AG04449 (cell line): Measurements from ENCODE around the gene TP53AIP1.

ENCODE experiments used
- CTCF ChIA-PET: fragments of 350-600 bp; formaldehyde crosslinking; extraction: SDS; loops from one replicate; lab custom pipeline; 2021; ENCODE audit warnings: antibody characterized with exemption; lab: Yijun Ruan, JAX
- POLR2A ChIA-PET: fragments of 400-600, 350-600 bp; formaldehyde crosslinking; extraction: SDS; loops from one replicate; lab custom pipeline; 2020; ENCODE audit warnings: antibody characterized with exemption, inconsistent platforms; lab: Yijun Ruan, JAX
- DNase-seq: peaks from one replicate; pipeline ENCODE4 v3.0.0-alpha.2; 2010; ENCODE audit warnings: low read depth, low spot score
- H3K4me3 ChIP-seq: 2 replicates; pipeline ENCODE4 v1.5.1; 2011; ENCODE audit warnings: low read depth, mild to moderate bottlenecking, control low read depth, low read length
- CTCF ChIP-seq: IDR thresholded peaks from one replicate; pipeline ENCODE4 v1.5.1; 2011; ENCODE audit warnings: mild to moderate bottlenecking, moderate library complexity, low read length, control low read depth, inconsistent platforms; ENCODE audit not compliant: insufficient read depth; ENCODE audit errors: missing control alignments

Gene TP53AIP1

GRCh38 chr11:128970598-128971190 is 28.0 kb upstream of the TP53AIP1 start:
- ChIA-PET CTCF (interaction anchor here (1.3 to 1.8 kb wide), 3 partner anchors 14 to 86 kb away, joined by 3 to 6 read pairs (median 5); no protein-coding TSS in a partner anchor), POLR2A (no interaction called here)
- no peak overlapping the region for H3K4me3 ChIP-seq
- no peak for DNase-seq
- TF ChIP-seq CTCF, result no peak

GRCh38 chr11:128968916-128969315 is 26.2 kb upstream of the TP53AIP1 start:
- POLR2A ChIA-PET, result no interaction called here
- TF ChIP-seq CTCF, result no peak
- H3K4me3 ChIP-seq, result no peak overlapping the region
- DNase-seq, result no peak
- CTCF ChIA-PET, result interaction anchor here (2.0 kb wide), 1 partner anchor 12 kb away, joined by 6 read pairs; no protein-coding TSS in a partner anchor

GRCh38 chr11:128967578-128967977 is 24.9 kb upstream of the TP53AIP1 start:
- no peak overlapping the region for H3K4me3 ChIP-seq
- POLR2A ChIA-PET, result interaction anchor here (0.6 kb wide), 1 partner anchor 830 kb away, joined by 3 read pairs; no protein-coding TSS in a partner anchor
- CTCF ChIA-PET, result interaction anchor here (1.6 to 2.0 kb wide), 2 partner anchors 11 to 83 kb away, joined by 6 to 7 read pairs; no protein-coding TSS in a partner anchor
- no peak for TF ChIP-seq CTCF
- no peak for DNase-seq

- no peak for TF ChIP-seq CTCF
- CTCF ChIA-PET, result interaction anchor here (1.5 to 1.6 kb wide), 2 partner anchors 9 kb away, joined by 4 to 6 read pairs; no protein-coding TSS in a partner anchor
- DNase-seq, result no peak
Measured at GRCh38 chr11:128965485-128965884, 22.8 kb upstream of the TP53AIP1 start.

GRCh38 chr11:128964463-128964930 is 21.8 kb upstream of the TP53AIP1 start:
- no peak for TF ChIP-seq CTCF
- H3K4me3 ChIP-seq, result no peak overlapping the region
- ChIA-PET CTCF (interaction anchor here (0.6 to 1.6 kb wide), 3 partner anchors 10 to 80 kb away, joined by 3 to 7 read pairs (median 4); no protein-coding TSS in a partner anchor), POLR2A (no interaction called here)
- DNase-seq, result no peak

More at GRCh38 chr11:128965485-128965884, 22.8 kb upstream of the TP53AIP1 start:
- no peak overlapping the region for H3K4me3 ChIP-seq
- POLR2A ChIA-PET, result no interaction called here

GRCh38 chr11:128963744-128964325 is 21.2 kb upstream of the TP53AIP1 start:
- DNase-seq, result no peak
- ChIA-PET POLR2A (no interaction called here), CTCF (interaction anchor here (0.6 to 11.1 kb wide), 4 partner anchors 11 to 80 kb away, joined by 3 to 488 read pairs (median 6); partner anchors contain the start of gene KCNJ5)
- no peak overlapping the region for H3K4me3 ChIP-seq
- TF ChIP-seq CTCF, result no peak
